PC-9 (cell line): ENCODE data around the gene SGO2. TPM values are rescaled to one million over a fixed set of nuclear protein-coding genes. Genes with fewer than 3 reads are reported as not detected.

Experiments used
- BruUV-seq: library from RNA; stranded (reverse); fragments of 400-500 nt; replicated peaks from 2 replicates; lab custom pipeline; 2021; lab: Mats Ljungman, UMichigan
- CTCF ChIA-PET: fragments of 300-600 bp; sonication (Branson Sonifier 250); formaldehyde crosslinking; loops from one replicate; lab custom pipeline; 2022; ENCODE audit warnings: antibody characterized with exemption; lab: Charles Lee
- POLR2A ChIA-PET: fragments of 300-600 bp; sonication (Branson Sonifier 250); formaldehyde crosslinking; loops from one replicate; lab custom pipeline; 2022; ENCODE audit warnings: antibody characterized with exemption; ENCODE audit not compliant: unreplicated experiment; lab: Charles Lee
- DNase-seq, 2 experiments: peaks; one replicate each; pipeline versions ENCODE4 v3.0.0 to v3.0.0-alpha.2; 2015 to 2022; ENCODE audit warnings: mixed read lengths in 1 of 2
- H2AFZ ChIP-seq: fragments of 200-600 bp; sonication (generic); 2 replicates; pipeline ENCODE4 v1.8.1; 2017; ENCODE audit warnings: antibody characterized with exemption
- H3F3A ChIP-seq: fragments of 200-600 bp; sonication (generic); 2 replicates; pipeline ENCODE4 v1.8.1; 2017; ENCODE audit warnings: antibody characterized with exemption, mild to moderate bottlenecking, low read depth; ENCODE audit not compliant: insufficient read depth
- H3K27ac ChIP-seq: fragments of 200-600 bp; sonication (generic); 2 replicates; pipeline ENCODE4 v1.6.1; 2016; ENCODE audit warnings: mixed run types
- H3K27me3 ChIP-seq: fragments of 200-600 bp; sonication (generic); 2 replicates; pipeline ENCODE4 v1.6.1; 2016; ENCODE audit warnings: low read depth, mixed run types; ENCODE audit not compliant: insufficient read depth
- H3K36me3 ChIP-seq: fragments of 200-600 bp; sonication (generic); 2 replicates; pipeline ENCODE4 v1.6.1; 2016; ENCODE audit warnings: low read depth, mixed run types
- H3K4me1 ChIP-seq: fragments of 200-600 bp; sonication (generic); replicated peaks from 2 replicates; pipeline ENCODE4 v1.6.1; 2016; ENCODE audit warnings: mixed run types; ENCODE audit not compliant: insufficient read depth
- H3K4me2 ChIP-seq: fragments of 200-600 bp; sonication (generic); 2 replicates; pipeline ENCODE4 v1.6.1; 2017; ENCODE audit warnings: mixed run types
- H3K4me3 ChIP-seq: fragments of 200-600 bp; sonication (generic); 2 replicates; pipeline ENCODE4 v1.6.1; 2016; ENCODE audit warnings: mixed run types
- H3K79me2 ChIP-seq: fragments of 200-600 bp; sonication (generic); 2 replicates; pipeline ENCODE4 v1.6.1; 2017; ENCODE audit warnings: low read depth, mixed run types
- H3K9me2 ChIP-seq: fragments of 200-600 bp; sonication (generic); 2 replicates; pipeline ENCODE4 v1.8.1; 2017; ENCODE audit warnings: mild to moderate bottlenecking; ENCODE audit not compliant: insufficient read depth
- H3K9me3 ChIP-seq: fragments of 200-600 bp; sonication (generic); 2 replicates; pipeline ENCODE4 v1.8.1; 2016; ENCODE audit warnings: low read depth; ENCODE audit not compliant: insufficient read depth
- H4K20me1 ChIP-seq: fragments of 200-600 bp; sonication (generic); 2 replicates; pipeline ENCODE4 v1.8.1; 2017; ENCODE audit not compliant: insufficient read depth
- CTCF ChIP-seq: fragments of 200-600 bp; sonication (generic); conservative IDR thresholded peaks from 2 replicates; pipeline ENCODE4 v1.6.1; 2017; ENCODE audit warnings: mixed run types, antibody characterized with exemption, mild to moderate bottlenecking, moderate library complexity
- EZH2 ChIP-seq: fragments of 200-600 bp; sonication (generic); IDR thresholded peaks from 2 replicates; pipeline ENCODE4 v1.8.0; 2017; ENCODE audit warnings: antibody characterized with exemption, low read depth
- intact Hi-C: fragments of 100-400 bp; cut with micrococcal nuclease; formaldehyde crosslinking; loops from one replicate; pipeline ENCODE4 v1.10.0; 2022; ENCODE audit not compliant: unreplicated experiment
- total RNA-seq: library from RNA; stranded (reverse); gene quantifications from 2 replicates; pipeline ENCODE4 v1.2.3, GENCODE V29; 2021

The SGO2 gene
- total RNA-seq, 1 experiment from 2014 or later: 25.0 TPM

- Histone ChIP-seq H3K36me3 (no peaks in the 10 kb centered on the region), H3K4me2 (no peak overlapping the region), H3F3A (peaks cover 15% of the 10 kb centered on the region), H3K9me2 (no peaks in the 10 kb centered on the region), H3K4me1 (peaks cover 25% of the 10 kb centered on the region), H4K20me1 (no peaks in the 10 kb centered on the region), H3K4me3 (no peak overlapping the region), H3K79me2 (no peaks in the 10 kb centered on the region), H2AFZ (no peak overlapping the region), H3K27me3 (no peaks in the 10 kb centered on the region), H3K27ac (no peak overlapping the region), H3K9me3 (peaks cover 4% of the 10 kb centered on the region; the same call in 1 of the 2 replicates)
- no peak for TF ChIP-seq CTCF
- no peak for TF ChIP-seq EZH2
- CTCF ChIA-PET: interaction anchor here (0.6 kb wide), 2 partner anchors 120 to 139 kb away, joined by 5 to 9 read pairs; no protein-coding TSS in a partner anchor
- BruUV-seq: no TSS peak
- POLR2A ChIA-PET: no interaction called here
- DNase-seq: no peak
- intact Hi-C loops: no loop called here
Observed at GRCh38 chr2:200616656-200617055, 90.6 kb downstream of the SGO2 start.

GRCh38 chr2:200617156-200618053 is 91.4 kb downstream of the SGO2 start:
- Histone ChIP-seq H3K27me3 (no peaks in the 10 kb centered on the region), H3F3A (peaks cover 15% of the 10 kb centered on the region), H3K9me3 (peaks cover 4% of the 10 kb centered on the region; the same call in 1 of the 2 replicates), H3K4me3 (no peak overlapping the region), H3K4me2 (no peak overlapping the region), H3K4me1 (peaks cover 25% of the 10 kb centered on the region), H2AFZ (no peak overlapping the region), H3K27ac (no peak overlapping the region), H3K9me2 (no peaks in the 10 kb centered on the region), H4K20me1 (no peaks in the 10 kb centered on the region), H3K79me2 (no peaks in the 10 kb centered on the region), H3K36me3 (no peaks in the 10 kb centered on the region)
- ChIA-PET CTCF (interaction anchor here (0.6 to 0.7 kb wide), 3 partner anchors 133 to 845 kb away, joined by 3 to 29 read pairs (median 5); no protein-coding TSS in a partner anchor), POLR2A (interaction anchor here (0.7 kb wide), 1 partner anchor 21 kb away, joined by 3 read pairs; no protein-coding TSS in a partner anchor)
- no TSS peak for BruUV-seq
- intact Hi-C loops: loop anchor here (1.0 to 2.0 kb wide), 2 partner anchors 41 to 86 kb away; no protein-coding TSS in a partner anchor
- no peak for DNase-seq
- no peak for TF ChIP-seq EZH2
- no peak for TF ChIP-seq CTCF

- POLR2A ChIA-PET: no interaction called here
- Histone ChIP-seq H3K27ac (no peak overlapping the region), H3K9me3 (peaks cover 4% of the 10 kb centered on the region; the same call in 1 of the 2 replicates), H3K9me2 (no peaks in the 10 kb centered on the region), H3K36me3 (no peaks in the 10 kb centered on the region), H3K4me2 (no peak overlapping the region), H3K4me3 (no peak overlapping the region), H3K27me3 (no peaks in the 10 kb centered on the region), H4K20me1 (no peaks in the 10 kb centered on the region), H3K4me1 (peaks cover 25% of the 10 kb centered on the region), H3F3A (peaks cover 15% of the 10 kb centered on the region), H3K79me2 (no peaks in the 10 kb centered on the region), H2AFZ (no peak overlapping the region)
- no peak for TF ChIP-seq CTCF
- no peak for TF ChIP-seq EZH2
- CTCF ChIA-PET: interaction anchor here (0.7 kb wide), 1 partner anchor 134 kb away, joined by 29 read pairs; no protein-coding TSS in a partner anchor
- intact Hi-C loops: loop anchor here (1.0 to 2.0 kb wide), 2 partner anchors 41 to 85 kb away; no protein-coding TSS in a partner anchor
- DNase-seq: no peak
- no TSS peak for BruUV-seq
Observed at GRCh38 chr2:200618054-200618419, 92.0 kb downstream of the SGO2 start.
